HPDE6-E6E7 (cell line): Measurements from ENCODE around the gene PTPRA.

Source experiments
- DNase-seq: peaks from one replicate; pipeline ENCODE4 v3.0.0; 2011; ENCODE audit warnings: missing footprints; ENCODE audit errors: extremely low spot score

The PTPRA gene

DNA sequence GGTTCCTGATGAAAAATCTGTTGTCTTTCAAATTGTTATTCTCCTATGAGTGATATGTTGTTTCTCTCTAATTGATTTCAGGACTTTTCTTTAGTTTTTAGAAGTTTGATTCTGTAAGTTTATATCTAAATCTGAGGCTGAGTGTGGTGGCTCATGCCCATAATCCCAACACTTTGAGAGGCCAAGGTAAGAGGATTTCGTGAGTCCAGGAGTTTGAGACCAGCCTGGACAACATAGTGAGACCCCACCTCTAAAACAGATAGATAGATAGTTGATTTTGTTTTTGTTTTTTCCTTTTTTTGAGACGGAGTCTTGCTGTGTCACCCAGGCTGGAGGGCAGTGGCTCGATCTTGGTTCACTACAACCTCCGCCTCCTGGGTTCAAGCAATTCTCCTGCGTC is 64.6 kb downstream of the PTPRA start:
- no peak for DNase-seq

- DNase-seq, result no peak
These were observed 69.2 kb downstream of the PTPRA start for GRCh38 chr20:2942439-2942838.

- DNase-seq, result no peak
These were observed 74.0 kb downstream of the PTPRA start for GRCh38 chr20:2946988-2947961.

- no peak for DNase-seq
These were observed 75.7 kb downstream of the PTPRA start for GRCh38 chr20:2948968-2949367.

- DNase-seq, result no peak
These were observed 79.5 kb downstream of the PTPRA start for GRCh38 chr20:2952766-2953165.

DNA sequence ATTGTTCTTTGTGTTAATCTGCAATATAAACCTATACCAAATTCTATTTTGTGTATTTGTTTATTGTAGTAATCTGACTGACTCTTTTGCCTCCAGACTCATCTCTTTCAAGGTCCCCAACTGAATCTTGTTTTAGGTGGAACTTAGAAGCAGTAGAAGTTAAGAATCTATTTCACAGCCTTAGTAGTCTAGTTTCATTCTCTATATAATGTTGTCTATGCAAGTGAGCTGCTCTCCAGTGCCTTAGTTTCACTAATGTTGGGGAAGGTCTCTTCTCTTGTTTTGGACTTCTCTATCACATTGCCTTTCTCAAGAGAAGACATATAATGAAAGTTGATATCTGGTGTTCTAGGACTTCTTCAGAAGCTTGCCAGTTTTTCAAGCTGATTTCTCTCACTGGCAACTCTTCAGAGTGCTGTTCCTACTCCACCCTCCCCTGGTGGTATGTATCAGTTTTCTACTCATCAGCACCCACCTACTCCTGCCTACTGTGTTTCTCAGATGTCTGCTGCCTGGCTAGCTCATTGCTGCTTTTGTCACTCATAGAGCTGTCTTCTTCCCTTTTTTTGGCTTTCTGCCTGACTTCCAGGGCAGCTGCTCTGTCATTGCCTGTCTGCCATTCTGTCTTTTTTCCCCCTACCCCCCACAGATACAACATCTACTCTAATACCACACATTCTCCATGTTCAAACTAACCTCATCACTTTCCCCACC is 82.1 kb downstream of the PTPRA start:
- DNase-seq, result no peak

DNA sequence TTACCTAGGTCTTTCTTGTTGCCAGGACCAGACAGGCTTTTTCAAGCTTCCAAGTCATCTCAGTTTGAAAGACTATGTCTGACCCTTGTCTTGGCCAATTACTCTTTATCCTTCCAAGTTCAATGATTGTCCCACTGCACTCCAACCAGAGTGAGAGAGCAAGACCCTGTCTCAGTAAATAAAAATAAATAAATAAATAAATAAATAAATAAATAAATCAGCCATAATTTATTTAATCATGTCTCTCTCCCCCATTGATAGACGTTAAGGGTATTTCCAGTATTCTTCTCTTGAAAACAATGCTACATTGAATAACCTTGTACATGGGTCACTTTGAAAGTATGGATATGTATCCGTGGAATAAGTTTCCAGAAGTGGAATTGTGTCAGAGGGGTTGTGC is 83.2 kb downstream of the PTPRA start:
- DNase-seq, result no peak

DNA sequence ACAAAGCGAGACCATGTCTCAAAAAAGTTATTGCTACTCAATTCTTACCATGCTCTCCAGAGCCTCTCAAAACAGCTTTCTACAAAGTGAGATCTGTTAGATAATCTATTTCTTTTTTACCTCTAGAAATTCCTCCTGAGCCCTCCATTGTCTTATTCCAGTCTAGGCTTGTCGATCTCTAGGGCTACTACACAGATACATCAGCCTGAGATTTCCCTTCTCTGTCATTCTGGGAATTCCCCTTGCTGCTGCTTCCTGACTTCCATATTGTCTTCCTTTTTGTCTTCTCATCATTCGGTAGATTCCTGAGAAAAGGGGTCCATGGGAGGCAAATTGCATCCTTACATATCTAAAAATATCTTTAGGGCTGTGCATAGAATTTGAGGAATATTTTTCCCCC is 94.6 kb downstream of the PTPRA start:
- DNase-seq, result peak; percentile 72

- DNase-seq, result no peak
These were observed 98.8 kb downstream of the PTPRA start for GRCh38 chr20:2972126-2972525.

DNA sequence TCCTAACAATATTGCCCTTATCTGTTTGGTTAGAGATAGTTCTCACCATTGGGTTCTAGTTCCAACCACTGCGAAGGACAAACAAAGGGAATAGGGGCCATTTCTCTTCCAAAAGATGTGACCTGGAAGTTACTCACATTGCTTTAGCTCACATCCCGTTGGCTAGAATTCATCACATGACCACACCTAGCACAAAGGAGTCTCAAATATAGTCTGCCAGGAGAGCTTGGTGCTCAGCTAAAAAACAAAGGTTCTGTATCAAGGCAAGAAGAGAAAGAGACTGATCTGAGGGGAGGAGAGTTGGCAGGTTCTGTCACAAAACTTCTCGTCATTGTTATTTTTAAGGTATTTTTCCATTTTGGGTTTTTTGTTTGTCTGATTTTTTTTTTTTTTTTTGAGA is 100.3 kb downstream of the PTPRA start:
- DNase-seq, result no peak

DNA sequence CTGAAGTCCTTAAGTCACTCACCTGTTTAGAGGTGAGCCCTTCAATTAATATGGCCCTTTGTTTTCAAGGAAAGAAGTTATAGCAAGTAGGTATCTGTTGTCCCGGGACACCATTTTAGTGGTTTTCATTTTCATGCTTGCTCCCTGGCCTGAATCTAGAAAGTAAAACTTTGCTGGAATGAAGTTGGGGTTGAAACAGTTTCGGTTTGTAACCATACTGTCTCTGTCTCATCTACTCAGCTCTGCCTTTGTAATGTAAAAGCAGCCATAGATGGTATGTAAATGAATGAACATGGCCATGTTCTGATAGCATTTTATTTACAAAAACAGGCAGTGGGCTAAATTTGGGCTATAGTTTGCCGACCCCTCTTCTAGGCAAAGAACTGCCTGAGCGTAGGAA is 105.2 kb downstream of the PTPRA start:
- no peak for DNase-seq

- DNase-seq, result no peak
These were observed 108.4 kb downstream of the PTPRA start for GRCh38 chr20:2981646-2982045.

DNA sequence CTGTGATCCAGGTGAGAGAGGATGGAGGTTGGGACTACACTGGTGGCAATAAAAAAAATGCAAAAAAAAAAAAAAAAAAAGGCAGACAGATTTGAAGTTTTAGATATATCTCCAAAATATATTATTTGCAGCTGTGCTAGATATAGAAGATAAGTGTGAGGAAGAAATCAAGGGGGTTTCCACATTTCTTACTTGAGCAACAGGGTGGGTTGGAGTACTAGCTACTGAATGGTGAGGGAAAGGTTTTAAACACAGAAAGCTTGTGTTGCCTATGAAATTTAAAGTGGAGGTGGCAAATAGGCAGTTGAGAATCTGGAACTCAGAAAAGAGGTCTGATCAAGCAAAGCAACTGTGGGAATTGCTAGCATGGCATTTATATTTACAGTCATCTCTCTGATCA is 110.2 kb downstream of the PTPRA start:
- DNase-seq, result no peak

- DNase-seq, result no peak
These were observed 110.8 kb downstream of the PTPRA start for GRCh38 chr20:2984028-2984501.

DNA sequence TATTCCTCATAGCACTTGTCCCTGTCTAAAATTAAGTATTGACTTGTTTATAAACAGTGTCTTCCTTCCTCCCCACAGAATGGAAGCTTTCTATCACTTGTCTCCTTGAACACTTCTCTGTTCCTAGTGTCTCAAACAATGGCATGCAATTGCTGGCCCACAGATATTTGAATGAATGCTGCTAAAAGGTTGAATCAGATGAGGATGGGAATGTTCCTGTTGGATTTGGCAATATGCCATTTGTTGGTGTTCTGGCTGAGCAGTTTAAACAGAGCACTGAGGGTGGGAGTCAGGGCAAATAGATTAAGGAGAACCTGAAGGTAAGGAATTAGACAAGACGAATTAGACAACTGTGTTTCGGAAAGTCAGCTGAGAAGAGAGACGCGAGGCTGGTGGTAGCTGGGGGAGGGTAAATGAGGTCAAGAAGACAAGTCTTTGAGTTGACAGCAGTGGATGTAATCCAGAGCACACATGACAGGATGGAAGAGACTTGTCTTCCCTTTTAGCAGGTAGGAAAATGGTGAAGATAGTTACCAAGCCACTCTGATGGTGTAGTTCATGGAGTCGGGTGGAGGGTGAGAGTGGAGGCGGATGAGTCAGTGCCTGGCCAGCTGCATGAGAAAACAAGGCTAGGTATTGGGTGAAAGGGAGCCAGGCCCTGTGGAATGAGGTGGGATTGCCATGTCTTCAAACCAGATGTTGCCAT is 111.8 kb downstream of the PTPRA start:
- DNase-seq, result peak; percentile 56

DNA sequence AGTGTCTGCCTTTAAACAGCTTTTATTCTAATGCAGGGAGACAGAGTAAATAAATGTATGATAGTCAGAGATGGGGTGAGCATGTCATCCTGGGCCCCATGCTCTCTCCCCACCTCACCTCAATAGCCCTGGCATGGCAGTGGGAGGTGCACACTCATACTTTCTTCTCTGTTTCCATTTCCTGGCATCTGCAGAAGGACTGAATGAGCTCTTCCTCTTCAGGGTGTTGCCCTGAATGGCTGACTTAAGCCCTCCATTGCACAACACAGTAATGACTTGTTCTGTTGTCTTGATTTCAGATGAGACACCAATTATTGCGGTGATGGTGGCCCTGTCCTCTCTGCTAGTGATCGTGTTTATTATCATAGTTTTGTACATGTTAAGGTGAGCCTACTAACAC is 113.2 kb downstream of the PTPRA start:
- DNase-seq, result peak; percentile 49

GRCh38 chr20:2987861-2988260 is 114.6 kb downstream of the PTPRA start:
- DNase-seq, result no peak

DNA sequence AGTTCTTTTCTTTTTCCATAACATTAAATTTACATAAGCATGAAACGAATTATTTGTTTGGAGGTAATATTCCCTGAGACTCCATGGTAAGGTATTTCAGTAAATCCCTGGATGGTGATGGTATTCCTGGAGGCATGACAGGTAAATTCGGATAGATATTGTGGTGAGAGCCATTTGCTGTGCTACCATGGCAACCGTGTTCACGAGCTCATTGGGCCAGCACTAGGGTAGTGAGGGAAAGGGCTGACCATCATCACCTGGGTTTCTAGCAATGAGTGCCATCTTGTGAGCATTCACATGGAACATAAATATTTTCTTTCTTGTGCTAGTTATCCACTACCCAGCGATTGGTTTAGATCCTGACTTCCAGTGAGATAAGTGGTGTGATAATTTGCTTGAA is 118.3 kb downstream of the PTPRA start:
- DNase-seq, result no peak

GRCh38 chr20:2993250-2993649 is 120.0 kb downstream of the PTPRA start:
- DNase-seq, result no peak

- no peak for DNase-seq
These were observed 122.5 kb downstream of the PTPRA start for GRCh38 chr20:2995796-2996195.

- no peak for DNase-seq
These were observed 125.4 kb downstream of the PTPRA start for GRCh38 chr20:2998728-2999127.

DNA sequence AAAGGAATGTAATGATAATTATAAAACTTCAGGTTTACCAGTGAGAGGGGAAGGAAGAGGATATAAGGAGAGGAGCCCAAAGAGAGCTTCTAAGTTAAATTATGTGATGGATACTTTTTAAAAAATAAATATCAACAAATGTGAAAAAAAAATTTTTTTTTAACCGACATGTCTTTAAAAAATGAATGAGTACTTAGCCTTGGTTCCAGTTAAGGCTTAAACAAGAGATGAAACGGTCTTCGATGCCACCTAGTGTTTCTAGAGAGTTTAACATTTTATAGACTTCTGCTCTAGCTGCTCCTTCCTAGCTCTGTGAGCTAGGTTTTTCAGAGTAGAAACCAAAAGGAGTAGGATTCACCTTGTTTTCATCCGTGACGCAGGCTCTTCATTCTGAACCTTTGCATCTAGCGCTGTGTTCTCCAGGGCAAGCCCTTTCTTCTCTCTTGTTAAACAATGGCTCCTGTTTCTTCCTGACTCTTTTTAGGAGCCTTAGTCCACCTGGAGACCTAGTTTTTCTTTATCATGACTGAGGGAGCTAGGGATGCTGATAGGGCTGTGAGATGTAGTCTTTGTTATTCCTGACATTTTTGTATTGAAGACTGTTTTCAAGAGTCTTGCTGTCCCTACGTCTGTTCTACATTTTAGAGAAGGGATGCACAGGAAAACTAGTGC is 127.7 kb downstream of the PTPRA start:
- DNase-seq, result peak; percentile 43
